GM21576 (cell line): ENCODE measurements around the gene SYTL5.
"Not testable (repeated sequence)": the region's sequence is repeated elsewhere in the genome, so short reads cannot be mapped to it uniquely, and the experiment has no call there.

Source experiments
- ATAC-seq: cut with Tn5 transposase; IDR thresholded peaks from one replicate; pipeline ENCODE4 v1.9.1; 2021; ENCODE audit warnings: mild to moderate bottlenecking, moderate library complexity; ENCODE audit not compliant: unreplicated experiment

SYTL5 gene

GRCh38 chrX:38006291-38006690 is at the start of gene SYTL5:
TSS of gene SYTL5 (plus strand) at chrX:38006553. CDS start at chrX:38033890, 27,337 bp downstream.
- no peak for ATAC-seq

DNA sequence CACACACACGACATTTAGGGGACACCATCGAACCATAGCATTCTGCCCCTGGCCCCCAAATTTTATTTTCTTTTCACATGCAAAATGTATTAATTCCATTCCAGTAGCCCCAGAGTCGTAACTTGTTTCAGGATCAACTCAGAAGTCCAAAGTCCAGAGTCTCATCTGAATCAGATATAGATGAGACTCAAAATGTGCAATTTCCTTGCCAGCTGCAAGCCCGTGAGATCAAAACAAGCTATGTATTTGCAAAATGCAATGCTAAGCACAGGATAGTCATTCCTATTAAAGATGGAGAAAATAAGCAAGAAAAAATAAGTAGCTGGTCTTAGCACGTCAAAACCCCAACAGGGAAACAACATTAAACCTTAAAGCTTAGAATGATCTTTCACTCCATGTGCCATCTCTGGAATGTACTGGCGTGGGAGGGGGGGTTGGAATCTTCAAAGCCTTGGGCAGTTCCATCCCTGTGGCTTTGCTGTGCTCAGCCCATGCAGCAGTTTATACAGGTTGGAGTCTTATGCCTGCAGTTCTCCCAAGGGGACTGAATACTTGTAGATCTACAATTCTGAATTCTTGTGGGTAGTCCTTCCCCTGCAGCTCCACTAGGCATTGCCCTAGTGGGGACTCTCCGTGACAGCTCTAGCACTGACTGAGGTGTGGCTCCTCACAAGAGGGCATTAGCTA is 47.7 kb upstream of the SYTL5 start:
- no peak for ATAC-seq

GRCh38 chrX:37959212-37960021 is 46.9 kb upstream of the SYTL5 start:
- ATAC-seq, result no peak

DNA sequence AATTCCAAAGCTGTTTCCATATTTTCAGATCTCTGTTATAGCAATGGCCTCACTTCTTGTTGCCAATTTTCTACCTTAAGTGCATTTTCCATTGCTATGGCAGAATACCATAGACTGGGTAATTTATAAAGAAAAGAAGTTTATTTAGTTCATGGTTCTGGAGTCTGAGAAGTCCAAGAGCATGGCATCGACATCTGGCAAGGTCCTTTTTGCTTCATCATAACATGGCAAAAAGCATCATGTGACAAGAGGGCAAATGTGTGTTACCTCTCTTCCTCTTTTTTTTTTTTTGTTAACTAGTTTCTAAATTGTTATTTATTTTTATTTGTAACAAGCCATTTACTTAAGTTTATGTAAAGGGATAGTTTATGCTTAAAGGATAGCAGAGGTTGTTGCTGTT is 45.2 kb upstream of the SYTL5 start:
- ATAC-seq, result no peak

GRCh38 chrX:37967714-37968113 is 38.6 kb upstream of the SYTL5 start:
- ATAC-seq, result no peak

DNA sequence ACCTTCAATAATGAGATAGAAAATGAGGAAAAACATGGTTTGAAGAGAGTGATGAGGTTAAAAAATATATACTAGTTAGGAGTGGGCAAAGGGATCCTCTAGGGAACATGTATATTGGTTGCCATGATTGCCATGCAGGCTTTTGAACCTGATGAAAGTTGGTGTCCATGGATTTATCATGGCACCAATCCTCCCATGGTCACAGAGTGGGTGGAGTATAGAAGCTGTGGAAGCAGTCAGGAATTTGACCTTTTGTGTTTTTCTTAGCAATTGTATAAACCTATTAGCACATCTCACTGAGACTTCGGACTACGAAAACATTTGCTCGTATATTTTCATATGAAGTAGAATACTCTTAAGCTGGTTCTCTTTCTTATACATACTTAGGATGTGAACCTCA is 30.9 kb upstream of the SYTL5 start:
- ATAC-seq, result no peak

GRCh38 chrX:37976153-37976552 is 30.2 kb upstream of the SYTL5 start:
- ATAC-seq, result no peak

GRCh38 chrX:37984880-37985279 is 21.5 kb upstream of the SYTL5 start:
- no peak for ATAC-seq

- ATAC-seq, result no peak
Measured at GRCh38 chrX:37986893-37987292, 19.5 kb upstream of the SYTL5 start.

DNA sequence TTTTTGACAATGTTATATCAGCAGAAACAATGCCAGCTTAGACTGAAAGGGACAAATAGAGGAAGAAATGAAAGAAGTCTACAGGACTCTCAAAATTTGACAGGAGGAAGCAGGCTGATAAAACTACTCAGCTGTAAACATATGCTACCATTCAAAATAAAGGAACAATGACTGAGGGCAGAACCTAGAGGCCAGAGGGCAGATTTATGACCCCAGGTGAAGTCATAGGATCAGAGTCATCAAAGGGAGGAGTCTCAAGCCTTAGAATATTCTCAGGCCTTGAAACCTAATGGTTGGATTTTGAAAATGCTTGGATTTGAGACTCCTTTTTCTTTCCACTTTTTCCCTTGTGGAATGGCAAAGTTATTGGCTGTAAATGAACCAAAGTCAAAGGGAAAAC is 17.0 kb upstream of the SYTL5 start:
- ATAC-seq, result no peak

- not testable (repeated sequence) for ATAC-seq
Measured at GRCh38 chrX:37991303-37991702, 15.1 kb upstream of the SYTL5 start.

DNA sequence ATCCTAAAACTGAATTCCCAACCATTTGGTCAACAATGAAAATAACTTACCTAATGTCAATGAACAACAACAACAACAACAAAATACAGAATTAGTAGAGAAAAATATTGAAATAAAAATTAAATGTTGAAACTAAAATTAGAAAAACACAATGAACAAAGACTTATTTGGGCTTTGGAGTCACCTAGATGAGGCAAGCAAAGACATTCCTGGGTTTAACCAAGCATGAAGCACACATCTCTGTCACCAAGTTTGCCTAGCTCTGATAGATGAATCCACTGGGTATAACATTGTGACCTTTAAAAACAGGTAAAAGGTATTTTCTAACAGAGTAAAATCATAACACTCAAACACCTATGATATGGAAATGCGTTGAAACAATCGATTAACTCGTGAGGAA is 13.2 kb upstream of the SYTL5 start:
- ATAC-seq, result no peak

DNA sequence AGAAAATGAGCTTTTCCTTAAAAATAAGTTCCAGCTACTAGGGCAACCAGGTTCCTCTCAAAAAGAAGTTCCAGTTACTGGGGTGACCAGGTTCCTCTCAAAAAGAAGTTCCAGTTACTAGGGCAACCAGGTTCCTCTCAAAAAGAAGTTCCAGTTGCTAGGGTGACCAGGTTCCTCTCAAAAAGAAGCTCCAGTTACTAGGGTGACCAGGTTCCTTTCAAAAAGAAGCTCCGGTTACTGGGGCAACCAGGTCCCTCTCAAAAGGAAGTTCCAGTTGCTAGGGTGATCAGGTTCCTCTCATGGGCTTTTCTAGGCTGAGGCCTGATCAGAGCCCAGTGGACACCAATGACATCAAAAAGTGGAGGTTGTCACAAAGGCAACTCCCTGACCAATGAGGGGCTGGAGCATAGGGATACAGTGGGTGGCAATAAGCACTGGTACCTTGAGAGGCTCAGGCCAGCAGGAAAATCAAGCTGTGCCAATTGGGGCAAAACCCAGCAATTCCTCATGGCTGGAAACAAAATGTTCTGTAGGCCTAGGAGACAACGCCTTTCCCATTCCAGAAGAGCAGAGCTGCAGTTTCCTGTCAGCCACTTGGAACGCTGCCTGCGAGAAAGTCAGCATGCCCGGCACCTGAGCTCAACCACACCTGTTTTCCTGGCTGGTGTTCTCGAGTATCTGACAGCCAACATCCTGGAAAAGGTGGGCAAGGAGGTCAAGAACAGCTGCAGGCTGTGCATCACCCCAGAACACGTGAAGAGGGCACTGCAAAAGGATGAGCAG is 12.3 kb upstream of the SYTL5 start:
- ATAC-seq, result no peak

- no peak for ATAC-seq
Measured at GRCh38 chrX:37995428-37995827, 10.9 kb upstream of the SYTL5 start.

DNA sequence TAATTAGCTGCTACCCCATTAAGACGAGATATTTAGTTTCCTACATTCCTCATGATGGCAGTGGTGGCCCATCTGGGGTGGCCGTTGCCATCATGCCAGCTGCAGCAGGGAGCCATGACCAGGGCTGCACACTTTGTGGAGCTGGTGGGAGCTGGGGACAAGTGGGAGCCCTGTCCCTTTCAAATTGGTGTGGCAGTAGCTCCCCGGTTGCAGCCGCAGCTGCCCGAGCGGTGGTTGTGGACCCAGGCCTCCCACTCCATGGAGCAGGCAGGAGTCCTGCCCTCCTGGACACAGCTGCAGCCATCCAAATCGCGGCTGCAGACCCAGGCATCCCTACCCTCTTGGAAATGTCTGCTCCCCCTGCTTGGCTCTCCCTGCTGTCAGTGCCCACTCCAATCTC is 9.3 kb upstream of the SYTL5 start:
- ATAC-seq, result no peak

DNA sequence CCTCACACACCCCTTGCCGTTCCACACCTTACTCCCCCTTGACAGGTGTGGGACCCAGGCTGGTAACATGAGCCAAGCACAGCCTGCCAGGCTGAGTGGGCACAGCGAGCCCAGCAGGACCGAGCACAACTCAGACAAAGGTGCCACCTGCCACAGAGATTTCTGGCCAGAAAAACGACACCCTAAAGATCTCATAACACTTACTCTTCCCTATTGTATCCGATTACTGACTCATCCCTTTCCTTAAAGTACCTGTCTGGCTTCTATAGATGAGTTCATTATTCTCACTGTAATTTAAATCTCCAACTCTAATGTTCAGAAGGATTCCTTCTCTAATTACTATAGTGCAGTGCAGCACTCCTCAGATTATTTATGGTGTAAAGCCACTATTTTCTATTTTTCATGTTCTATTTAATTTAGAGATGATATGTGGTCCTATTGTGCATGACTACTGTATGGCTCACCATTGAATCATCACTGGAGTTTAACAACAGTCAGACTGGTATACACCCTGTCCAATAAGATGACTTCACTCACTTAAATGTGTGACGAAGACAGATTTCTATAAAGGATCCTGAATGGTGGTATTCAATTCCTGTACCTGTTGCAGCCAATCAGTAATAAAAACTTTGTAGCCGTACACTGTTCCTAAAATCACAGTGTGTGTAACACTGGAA is 7.6 kb upstream of the SYTL5 start:
- no peak for ATAC-seq

DNA sequence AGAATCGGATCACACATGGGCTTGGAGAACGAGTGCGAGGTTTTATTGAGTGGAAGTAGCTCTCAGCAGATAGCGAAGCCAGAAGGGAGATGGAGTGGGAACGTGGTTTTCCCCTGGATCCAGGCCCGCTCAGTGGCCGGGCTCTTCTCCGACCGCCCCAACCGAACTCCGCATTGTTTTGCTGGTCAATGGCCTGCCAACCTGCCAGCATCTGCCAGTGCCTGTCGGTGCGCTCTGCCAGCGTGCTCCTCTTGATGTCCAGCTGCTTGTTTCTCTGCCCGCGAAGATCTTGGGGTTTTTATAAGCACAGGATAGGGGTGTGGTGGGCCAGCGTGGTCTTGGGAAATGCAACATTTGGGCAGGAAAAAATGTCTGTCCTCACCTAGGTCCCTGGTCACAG is 5.6 kb upstream of the SYTL5 start:
- ATAC-seq, result no peak

- no peak for ATAC-seq
Measured at GRCh38 chrX:38004046-38004445, 2.3 kb upstream of the SYTL5 start.

DNA sequence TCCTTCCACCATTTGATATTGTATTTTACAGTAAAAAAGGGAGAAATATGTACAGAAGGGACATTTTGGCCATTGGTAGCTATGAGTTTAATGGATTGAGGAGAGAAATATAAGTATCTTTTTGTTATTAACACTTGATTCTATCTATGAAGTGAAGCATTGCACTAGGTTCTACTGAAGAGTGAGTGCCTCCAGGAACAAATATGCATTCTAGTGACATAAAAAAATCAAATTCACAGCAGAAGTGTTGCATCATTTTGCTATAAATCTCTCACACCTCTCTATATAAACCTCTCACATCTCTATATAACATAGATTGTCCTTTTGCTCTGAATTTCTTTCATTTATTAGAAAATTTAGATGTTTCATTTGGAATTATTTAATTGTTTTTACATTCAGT is 425 bp downstream of the SYTL5 start:
- ATAC-seq, result no peak

DNA sequence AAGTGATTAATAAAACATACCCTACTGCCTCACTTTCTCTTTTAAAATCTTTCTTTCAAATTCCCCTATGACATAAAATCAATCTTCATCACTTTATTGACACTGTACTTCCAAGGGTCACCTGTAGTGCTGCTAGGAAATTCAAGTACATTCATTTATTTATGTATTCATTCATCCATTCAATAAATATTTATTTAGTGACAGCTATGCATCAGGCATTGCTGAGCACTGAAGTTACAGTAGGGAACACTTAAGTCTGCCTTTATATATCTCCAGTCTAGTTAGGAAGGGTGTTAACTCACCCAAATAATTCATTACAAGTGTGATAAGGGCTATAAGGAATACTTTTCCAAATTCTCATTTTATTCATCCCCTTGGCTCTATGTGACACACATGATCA is 2.3 kb downstream of the SYTL5 start:
- no peak for ATAC-seq

GRCh38 chrX:38009641-38010040 is 3.3 kb downstream of the SYTL5 start:
- ATAC-seq, result no peak
